Endothelial cell (in vitro differentiated cells): ENCODE measurements around the gene TRIM25. TPM values are rescaled to one million over a fixed set of nuclear protein-coding genes. Genes with fewer than 3 reads are reported as not detected.

Experiments used
- DNase-seq: peaks from one replicate; pipeline ENCODE4 v3.0.0; 2021; ENCODE audit warnings: low spot score
- H3K27ac Mint-ChIP-seq: one replicate; pipeline ENCODE4 v1.8.0; 2021; ENCODE audit warnings: mixed read lengths, inconsistent platforms; ENCODE audit not compliant: unreplicated experiment
- H3K27me3 Mint-ChIP-seq: one replicate; pipeline ENCODE4 v1.8.0; 2021; ENCODE audit warnings: mild to moderate bottlenecking, moderate library complexity, mixed read lengths, inconsistent platforms; ENCODE audit not compliant: unreplicated experiment
- H3K36me3 Mint-ChIP-seq: one replicate; pipeline ENCODE4 v1.8.0; 2021; ENCODE audit warnings: mild to moderate bottlenecking, low read depth, mixed read lengths, inconsistent platforms; ENCODE audit not compliant: unreplicated experiment
- H3K4me1 Mint-ChIP-seq: one replicate; pipeline ENCODE4 v1.8.0; 2021; ENCODE audit warnings: mild to moderate bottlenecking, mixed read lengths, inconsistent platforms; ENCODE audit not compliant: unreplicated experiment
- H3K4me3 Mint-ChIP-seq: one replicate; pipeline ENCODE4 v1.8.0; 2021; ENCODE audit warnings: mild to moderate bottlenecking, mixed read lengths, inconsistent platforms; ENCODE audit not compliant: unreplicated experiment
- H3K9me3 Mint-ChIP-seq: one replicate; pipeline ENCODE4 v1.8.0; 2021; ENCODE audit warnings: mixed read lengths, inconsistent platforms; ENCODE audit not compliant: unreplicated experiment
- total RNA-seq: library from RNA; stranded (reverse); fragmentation: NEBNext Ultra II Directional; extraction: Animal tissue kit (Norgen Biotek cat#: 25700); gene quantifications from one replicate; pipeline ENCODE4 v1.2.1, GENCODE V29; 2021; ENCODE audit not compliant: unreplicated experiment
- TF ChIP-seq, protein P1 (sequence below): fragments of 200-600 bp; sonication (generic); IDR thresholded peaks from one replicate; pipeline ENCODE4 v1.5.0; 2021; ENCODE audit warnings: antibody characterized with exemption; ENCODE audit not compliant: unreplicated experiment

Gene TRIM25
- total RNA-seq, 1 donor from 2014 or later = 13.8 TPM

GRCh38 chr17:56890390-56890789 lies 23.5 kb downstream of the TRIM25 start:
- TF ChIP-seq, protein P1, sequence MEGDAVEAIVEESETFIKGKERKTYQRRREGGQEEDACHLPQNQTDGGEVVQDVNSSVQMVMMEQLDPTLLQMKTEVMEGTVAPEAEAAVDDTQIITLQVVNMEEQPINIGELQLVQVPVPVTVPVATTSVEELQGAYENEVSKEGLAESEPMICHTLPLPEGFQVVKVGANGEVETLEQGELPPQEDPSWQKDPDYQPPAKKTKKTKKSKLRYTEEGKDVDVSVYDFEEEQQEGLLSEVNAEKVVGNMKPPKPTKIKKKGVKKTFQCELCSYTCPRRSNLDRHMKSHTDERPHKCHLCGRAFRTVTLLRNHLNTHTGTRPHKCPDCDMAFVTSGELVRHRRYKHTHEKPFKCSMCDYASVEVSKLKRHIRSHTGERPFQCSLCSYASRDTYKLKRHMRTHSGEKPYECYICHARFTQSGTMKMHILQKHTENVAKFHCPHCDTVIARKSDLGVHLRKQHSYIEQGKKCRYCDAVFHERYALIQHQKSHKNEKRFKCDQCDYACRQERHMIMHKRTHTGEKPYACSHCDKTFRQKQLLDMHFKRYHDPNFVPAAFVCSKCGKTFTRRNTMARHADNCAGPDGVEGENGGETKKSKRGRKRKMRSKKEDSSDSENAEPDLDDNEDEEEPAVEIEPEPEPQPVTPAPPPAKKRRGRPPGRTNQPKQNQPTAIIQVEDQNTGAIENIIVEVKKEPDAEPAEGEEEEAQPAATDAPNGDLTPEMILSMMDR = no peak
- H3K27ac Mint-ChIP-seq = no peak overlapping the region
- no peak overlapping the region for H3K4me3 Mint-ChIP-seq
- DNase-seq = no peak
- H3K9me3 Mint-ChIP-seq = peaks cover 7% of the 10 kb centered on the region
- peaks cover 39% of the 10 kb centered on the region for H3K36me3 Mint-ChIP-seq
- peaks cover 8% of the 10 kb centered on the region for H3K4me1 Mint-ChIP-seq
- peaks cover 11% of the 10 kb centered on the region for H3K27me3 Mint-ChIP-seq

DNA sequence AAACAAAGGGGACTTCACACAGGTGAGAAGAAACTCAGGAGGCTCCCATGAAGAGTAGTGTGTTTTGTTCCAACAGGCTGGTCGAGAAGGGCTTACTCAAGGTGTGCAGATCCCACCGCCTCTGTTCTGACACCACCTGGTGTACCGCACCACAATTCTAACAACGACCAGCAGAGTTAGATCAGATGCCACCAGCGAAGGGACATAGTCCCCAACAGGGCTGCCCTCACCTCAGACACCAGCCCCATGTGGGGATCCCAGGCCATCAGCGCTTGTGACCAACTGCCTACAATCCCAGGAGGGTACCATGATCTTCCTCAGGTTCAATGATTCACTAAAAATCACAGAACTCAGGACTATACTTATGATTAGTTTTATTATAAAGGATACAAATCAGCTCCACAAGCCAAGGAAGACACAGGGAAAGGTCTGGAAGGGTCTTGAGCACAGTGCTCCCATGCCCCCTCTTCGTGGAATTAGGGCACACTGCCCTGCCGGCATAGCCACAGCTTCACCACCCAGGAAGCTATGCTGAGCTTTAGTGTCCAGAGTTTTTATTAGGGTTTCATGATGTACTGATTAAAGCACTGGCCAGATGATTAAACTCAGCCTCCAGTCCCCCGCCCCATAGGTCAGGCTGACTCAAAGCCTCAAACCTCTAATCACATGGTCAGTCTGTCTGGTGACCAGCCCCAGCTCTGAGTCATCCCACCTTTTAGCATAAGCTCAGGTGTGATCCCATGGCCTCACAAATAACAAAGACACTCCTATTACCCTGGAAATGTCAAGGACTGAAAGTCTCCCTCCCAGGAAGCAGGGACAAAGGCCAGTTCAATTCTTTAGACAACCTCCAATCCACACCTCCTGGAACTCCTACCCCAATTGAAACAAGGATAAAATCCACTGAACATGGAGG lies 26.0 kb downstream of the TRIM25 start:
- TF ChIP-seq, protein P1 = no peak
- peaks cover 26% of the 10 kb centered on the region for H3K36me3 Mint-ChIP-seq
- peaks cover 7% of the 10 kb centered on the region for H3K9me3 Mint-ChIP-seq
- peaks cover 12% of the 10 kb centered on the region for H3K4me1 Mint-ChIP-seq
- DNase-seq = no peak
- no peak overlapping the region for H3K27ac Mint-ChIP-seq
- peaks cover 9% of the 10 kb centered on the region for H3K27me3 Mint-ChIP-seq
- H3K4me3 Mint-ChIP-seq = no peak overlapping the region

DNA sequence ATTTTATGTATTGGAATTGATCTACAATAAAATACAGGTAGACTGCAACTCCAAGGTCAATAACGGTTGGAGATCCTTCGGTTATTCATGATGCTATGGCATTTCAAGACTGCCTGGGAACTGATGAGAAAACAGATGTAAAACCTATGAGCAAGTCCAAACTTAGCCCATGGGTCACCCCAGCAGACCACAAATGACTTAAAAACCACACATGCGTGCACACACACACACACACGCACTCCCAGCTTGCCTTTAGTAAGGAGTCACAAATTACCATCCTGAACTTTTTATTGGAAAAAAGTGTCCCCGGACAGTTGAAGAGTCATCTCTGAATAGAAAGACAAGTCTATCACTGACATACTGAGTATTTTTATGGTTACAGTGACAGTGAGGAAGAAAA lies 26.7 kb downstream of the TRIM25 start:
- Mint-ChIP-seq H3K9me3 (peaks cover 7% of the 10 kb centered on the region), H3K27ac (no peak overlapping the region), H3K4me3 (no peak overlapping the region), H3K27me3 (peaks cover 6% of the 10 kb centered on the region), H3K36me3 (peaks cover 19% of the 10 kb centered on the region), H3K4me1 (peaks cover 12% of the 10 kb centered on the region)
- no peak for DNase-seq
- TF ChIP-seq, protein P1 = no peak

GRCh38 chr17:56886288-56886731 lies 27.5 kb downstream of the TRIM25 start:
- Mint-ChIP-seq H3K4me1 (peaks cover 12% of the 10 kb centered on the region), H3K36me3 (peaks cover 18% of the 10 kb centered on the region), H3K4me3 (no peak overlapping the region), H3K27ac (no peak overlapping the region), H3K27me3 (peaks cover 6% of the 10 kb centered on the region), H3K9me3 (peaks cover 7% of the 10 kb centered on the region)
- no peak for DNase-seq
- TF ChIP-seq, protein P1 = no peak

GRCh38 chr17:56885312-56885657 lies 28.6 kb downstream of the TRIM25 start:
- Mint-ChIP-seq H3K9me3 (peaks cover 7% of the 10 kb centered on the region), H3K4me1 (peaks cover 12% of the 10 kb centered on the region)
- DNase-seq = no peak

More at GRCh38 chr17:56885312-56885657, 28.6 kb downstream of the TRIM25 start:
- H3K27ac Mint-ChIP-seq = peak overlapping the region; percentile 59
- H3K36me3 Mint-ChIP-seq = peaks cover 15% of the 10 kb centered on the region
- H3K27me3 Mint-ChIP-seq = peaks cover 6% of the 10 kb centered on the region
- TF ChIP-seq, protein P1 = no peak
- H3K4me3 Mint-ChIP-seq = no peak overlapping the region
